Natural killer cell (primary cell): ENCODE measurements around the gene PRDM4. TPM values are rescaled to one million over a fixed set of nuclear protein-coding genes. Genes with fewer than 3 reads are reported as not detected.
A peak's percentile ranks its signal among the peaks of the same experiment; 100 is the strongest.
"Not testable (repeated sequence)": the region's sequence is repeated elsewhere in the genome, so short reads cannot be mapped to it uniquely, and the experiment has no call there.

ENCODE experiments used
- ATAC-seq, 3 donors: fragments of 150-1000 bp in 2 of 3; fragments of 200-7000 bp in 1 of 3; cut with Tn5 transposase; 1 replicate in 1 of 3; 2 replicates in 2 of 3; pipeline ENCODE4 v1.10.0; 2021; ENCODE audit warnings: mild to moderate bottlenecking in 2 of 3, moderate library complexity in 2 of 3
- DNase-seq, 2 donors: peaks; one replicate each; pipeline versions ENCODE4 v3.0.0 to v3.0.0-alpha.2; 2013 to 2021; ENCODE audit warnings: mixed read lengths in 1 of 2
- H3K27ac ChIP-seq: one replicate; pipeline ENCODE4 v1.5.1; 2013; ENCODE audit warnings: mild to moderate bottlenecking, low read length
- H3K27me3 ChIP-seq: one replicate; pipeline ENCODE4 v1.6.1; 2013; ENCODE audit warnings: low read length; ENCODE audit not compliant: control insufficient read depth, insufficient read depth
- H3K36me3 ChIP-seq: one replicate; pipeline ENCODE4 v1.6.1; 2013; ENCODE audit warnings: low read length; ENCODE audit not compliant: control insufficient read depth, insufficient read depth
- H3K4me1 ChIP-seq: one replicate; pipeline ENCODE4 v1.6.1; 2013; ENCODE audit warnings: low read length; ENCODE audit not compliant: control insufficient read depth, insufficient read depth
- H3K4me3 ChIP-seq: one replicate; pipeline ENCODE4 v1.5.1; 2013; ENCODE audit warnings: low read length
- H3K9me3 ChIP-seq: one replicate; pipeline ENCODE4 v1.6.1; 2013; ENCODE audit warnings: low read length; ENCODE audit not compliant: control insufficient read depth, insufficient read depth
- H3K27ac Mint-ChIP-seq, 2 donors: one replicate each; pipeline ENCODE4 v1.8.0; 2022; ENCODE audit warnings: mild to moderate bottlenecking in 2 of 2, mixed read lengths in 2 of 2, moderate library complexity in 1 of 2
- H3K27me3 Mint-ChIP-seq, 2 donors: one replicate each; pipeline ENCODE4 v1.8.0; 2022; ENCODE audit warnings: low read depth in 2 of 2, mixed read lengths in 2 of 2
- H3K36me3 Mint-ChIP-seq: one replicate; pipeline ENCODE4 v1.8.0; 2022; ENCODE audit warnings: mixed read lengths
- H3K4me1 Mint-ChIP-seq, 2 donors: one replicate each; pipeline ENCODE4 v1.8.0; 2022; ENCODE audit warnings: mixed read lengths in 2 of 2
- H3K4me3 Mint-ChIP-seq: one replicate; pipeline ENCODE4 v1.8.0; 2022; ENCODE audit warnings: mild to moderate bottlenecking, moderate library complexity, mixed read lengths
- H3K9me3 Mint-ChIP-seq, 2 donors: one replicate each; pipeline ENCODE4 v1.8.0; 2022; ENCODE audit warnings: mixed read lengths in 2 of 2
- WGBS: methylation state at CpG from one replicate; pipeline ENCODE4 v1.1.7; 2013; ENCODE audit warnings: missing lambda C conversion rate; ENCODE audit not compliant: insufficient coverage; 5-methylcytosine and 5-hydroxymethylcytosine counted together
- intact Hi-C: fragments of 100-400 bp; cut with micrococcal nuclease; formaldehyde crosslinking; loops from one replicate; pipeline ENCODE4 v1.14.2; 2022
- total RNA-seq, 4 donors: library from RNA; stranded (reverse); fragments of 120-200 nt in 1 of 4; gene quantifications; one replicate each; pipeline versions ENCODE4 v1.2.3 to v1.2.4, GENCODE V29; 2013 to 2022
- TF ChIP-seq, protein P1 (sequence below): fragments of 200-600 bp; IDR thresholded peaks from one replicate; pipeline ENCODE4 v1.8.0; 2022; ENCODE audit warnings: antibody characterized with exemption

Gene PRDM4
- total RNA-seq, 3 donors from 2014 or later (not counting 1 experiment from before 2014, with no cell fraction given), result 37.0 to 49.5 (median 40.5) TPM

DNA sequence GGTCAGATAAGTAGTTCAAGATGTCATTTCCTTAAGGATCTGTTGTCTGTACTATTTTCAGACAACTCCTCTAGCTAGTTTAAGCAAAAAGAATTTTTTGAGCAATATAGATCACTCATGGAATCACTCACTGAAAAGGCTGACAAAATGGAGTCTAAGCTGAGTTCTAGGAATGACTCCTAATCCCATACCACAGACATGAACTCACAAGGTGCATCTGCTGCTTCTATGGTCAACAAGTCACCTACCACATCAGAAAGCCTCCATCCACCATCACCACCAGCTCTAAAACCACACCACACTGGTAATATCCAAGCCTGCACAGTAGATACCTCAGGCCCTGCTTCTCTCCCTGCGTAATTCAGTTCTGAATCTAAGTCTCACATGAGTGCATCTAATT is 42.3 kb downstream of the PRDM4 start:
- ATAC-seq, result no peak
- TF ChIP-seq, protein P1, sequence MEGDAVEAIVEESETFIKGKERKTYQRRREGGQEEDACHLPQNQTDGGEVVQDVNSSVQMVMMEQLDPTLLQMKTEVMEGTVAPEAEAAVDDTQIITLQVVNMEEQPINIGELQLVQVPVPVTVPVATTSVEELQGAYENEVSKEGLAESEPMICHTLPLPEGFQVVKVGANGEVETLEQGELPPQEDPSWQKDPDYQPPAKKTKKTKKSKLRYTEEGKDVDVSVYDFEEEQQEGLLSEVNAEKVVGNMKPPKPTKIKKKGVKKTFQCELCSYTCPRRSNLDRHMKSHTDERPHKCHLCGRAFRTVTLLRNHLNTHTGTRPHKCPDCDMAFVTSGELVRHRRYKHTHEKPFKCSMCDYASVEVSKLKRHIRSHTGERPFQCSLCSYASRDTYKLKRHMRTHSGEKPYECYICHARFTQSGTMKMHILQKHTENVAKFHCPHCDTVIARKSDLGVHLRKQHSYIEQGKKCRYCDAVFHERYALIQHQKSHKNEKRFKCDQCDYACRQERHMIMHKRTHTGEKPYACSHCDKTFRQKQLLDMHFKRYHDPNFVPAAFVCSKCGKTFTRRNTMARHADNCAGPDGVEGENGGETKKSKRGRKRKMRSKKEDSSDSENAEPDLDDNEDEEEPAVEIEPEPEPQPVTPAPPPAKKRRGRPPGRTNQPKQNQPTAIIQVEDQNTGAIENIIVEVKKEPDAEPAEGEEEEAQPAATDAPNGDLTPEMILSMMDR, result no peak
- H3K36me3 ChIP-seq, result peaks cover 22% of the 10 kb centered on the region
- H3K9me3 ChIP-seq, result no peaks in the 10 kb centered on the region
- Mint-ChIP-seq H3K4me1 (no peaks in the 10 kb centered on the region), H3K27ac (no peak overlapping the region), H3K4me3 (no peak overlapping the region), H3K9me3 (no peaks in the 10 kb centered on the region), H3K27me3 (no peaks in the 10 kb centered on the region), H3K36me3 (no peaks in the 10 kb centered on the region)
- H3K27me3 ChIP-seq, result no peaks in the 10 kb centered on the region
- H3K27ac ChIP-seq, result no peak overlapping the region
- intact Hi-C loops, result no loop called here
- WGBS, result 67% methylated on average over 1 of the region's 1 CpG
- DNase-seq, result no peak
- H3K4me3 ChIP-seq, result no peak overlapping the region
- no peaks in the 10 kb centered on the region for H3K4me1 ChIP-seq

DNA sequence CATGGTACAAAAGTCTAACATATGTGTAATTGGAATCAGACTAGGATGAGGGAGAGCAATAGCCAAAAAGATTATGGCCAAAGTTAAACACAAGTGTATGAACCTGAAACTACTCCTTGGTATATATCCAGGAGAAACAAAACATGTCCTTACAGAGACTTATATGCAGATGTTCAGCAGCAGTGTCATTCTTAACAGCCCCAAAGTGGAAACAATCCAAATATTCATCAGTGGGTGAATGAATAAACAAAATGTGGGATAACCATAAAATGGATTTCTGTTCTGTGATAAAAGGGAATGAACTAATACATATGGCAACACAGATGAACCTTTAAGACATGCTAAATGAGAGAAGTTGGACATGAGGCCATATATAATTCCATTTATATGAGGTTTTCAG is 45.2 kb downstream of the PRDM4 start:
- H3K27me3 Mint-ChIP-seq, result no peaks in the 10 kb centered on the region
- H3K9me3 ChIP-seq, result no peaks in the 10 kb centered on the region
- no peaks in the 10 kb centered on the region for H3K9me3 Mint-ChIP-seq
- H3K4me1 Mint-ChIP-seq, result no peaks in the 10 kb centered on the region
- H3K36me3 ChIP-seq, result peaks cover 49% of the 10 kb centered on the region
- intact Hi-C loops, result no loop called here
- TF ChIP-seq, protein P1, result no peak
- no peak for DNase-seq
- no peaks in the 10 kb centered on the region for H3K4me1 ChIP-seq
- no peak overlapping the region for H3K27ac ChIP-seq
- H3K4me3 Mint-ChIP-seq, result no peak overlapping the region
- peaks cover 15% of the 10 kb centered on the region for H3K36me3 Mint-ChIP-seq
- no peak for ATAC-seq
- H3K27me3 ChIP-seq, result no peaks in the 10 kb centered on the region
- no peak overlapping the region for H3K4me3 ChIP-seq
- peak overlapping the region in 1 of 2 donors; percentile 10 for H3K27ac Mint-ChIP-seq

GRCh38 chr12:107705522-107705921 is 55.4 kb downstream of the PRDM4 start:
- H3K36me3 ChIP-seq, result peaks cover 71% of the 10 kb centered on the region
- DNase-seq, H3K27me3 ChIP-seq, H3K9me3 ChIP-seq, H3K27ac ChIP-seq, H3K27me3 Mint-ChIP-seq, ATAC-seq, H3K4me1 ChIP-seq, H3K4me3 ChIP-seq, intact Hi-C loops, H3K27ac Mint-ChIP-seq, H3K4me1 Mint-ChIP-seq, H3K9me3 Mint-ChIP-seq, H3K4me3 Mint-ChIP-seq: not testable (repeated sequence)
- WGBS, result 100% methylated on average over 2 of the region's 5 CpGs
- peaks cover 33% of the 10 kb centered on the region for H3K36me3 Mint-ChIP-seq

DNA sequence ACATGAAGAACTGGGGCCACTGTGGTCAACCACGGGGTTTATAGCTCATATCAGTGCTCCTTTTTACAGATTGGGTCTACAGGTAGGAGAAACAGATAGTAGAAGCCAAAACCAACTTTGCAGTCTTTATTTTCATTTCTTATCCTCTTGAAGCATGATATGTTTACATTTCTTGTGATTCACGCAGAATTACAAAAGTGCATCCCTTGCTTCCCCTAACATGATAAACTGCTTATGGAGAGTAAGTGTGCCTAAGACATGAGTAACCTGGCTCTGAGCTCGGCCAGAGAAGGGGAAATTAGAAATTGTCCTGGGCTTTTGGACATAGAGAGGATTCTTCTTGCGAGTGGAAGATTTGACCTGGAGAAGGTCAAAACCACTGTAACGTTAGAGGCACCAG is 56.9 kb downstream of the PRDM4 start:
- Mint-ChIP-seq H3K27me3 (no peaks in the 10 kb centered on the region), H3K9me3 (no peaks in the 10 kb centered on the region), H3K27ac (no peak overlapping the region), H3K4me3 (no peak overlapping the region), H3K36me3 (peaks cover 37% of the 10 kb centered on the region), H3K4me1 (peaks cover 9% of the 10 kb centered on the region in 2 donors)
- no peak for DNase-seq
- Histone ChIP-seq H3K36me3 (peaks cover 70% of the 10 kb centered on the region), H3K9me3 (no peaks in the 10 kb centered on the region), H3K27ac (no peak overlapping the region), H3K4me3 (no peak overlapping the region), H3K27me3 (no peaks in the 10 kb centered on the region), H3K4me1 (no peaks in the 10 kb centered on the region)
- intact Hi-C loops, result no loop called here
- 94% methylated on average over 5 of the region's 5 CpGs for WGBS
- TF ChIP-seq, protein P1, result no peak
- no peak for ATAC-seq
